Heart left ventricle (tissue), 16 donors: ENCODE results near the gene RPA3. TPM values are rescaled to one million over a fixed set of nuclear protein-coding genes. Genes with fewer than 3 reads are reported as not detected.

Experiments used
- ATAC-seq, 4 donors: fragments of 200-7000 bp; cut with Tn5 transposase; one replicate each; pipeline ENCODE4 v1.9.1; 2020 to 2022; ENCODE audit warnings: moderate library complexity in 4 of 4, mild to moderate bottlenecking in 3 of 4, moderate number of reproducible peaks in 1 of 4
- DNase-seq, 5 donors: peaks; one replicate each; pipeline ENCODE4 v3.0.0-alpha.2; 2020
- H3K27ac ChIP-seq, 12 donors: fragments of 200-600 bp; sonication (generic) in 4 of 12; one replicate each; pipeline versions ENCODE4 v1.5.0 to v1.8.0; 2016 to 2022; ENCODE audit warnings: mild to moderate bottlenecking in 2 of 12
- H3K27me3 ChIP-seq, 9 donors: fragments of 200-600 bp; sonication (generic) in 2 of 9; one replicate each; pipeline versions ENCODE4 v1.5.1 to v1.8.0; 2016 to 2022; ENCODE audit warnings: mild to moderate bottlenecking in 3 of 9
- H3K36me3 ChIP-seq, 9 donors: fragments of 200-600 bp; sonication (generic) in 2 of 9; one replicate each; pipeline versions ENCODE4 v1.5.0 to v1.8.0; 2018 to 2022; ENCODE audit warnings: mild to moderate bottlenecking in 2 of 9
- H3K4me1 ChIP-seq, 12 donors: fragments of 200-600 bp; sonication (generic) in 4 of 12; one replicate each; pipeline versions ENCODE4 v1.5.0 to v1.8.0; 2016 to 2022; ENCODE audit warnings: mild to moderate bottlenecking in 3 of 12
- H3K4me3 ChIP-seq, 12 donors: fragments of 200-600 bp; sonication (generic) in 4 of 12; one replicate each; pipeline versions ENCODE4 v1.5.0 to v1.8.0; 2017 to 2022; ENCODE audit warnings: mild to moderate bottlenecking in 9 of 12, moderate library complexity in 4 of 12
- H3K9me3 ChIP-seq, 12 donors: fragments of 200-600 bp; sonication (generic) in 4 of 12; one replicate each; pipeline versions ENCODE4 v1.5.0 to v1.8.0; 2016 to 2022; ENCODE audit warnings: mild to moderate bottlenecking in 1 of 12
- CTCF ChIP-seq, 12 donors: fragments of 200-600 bp; sonication (generic) in 4 of 12; IDR thresholded peaks; one replicate each; pipeline versions ENCODE4 v1.5.0 to v1.8.0; 2018 to 2022; ENCODE audit warnings: antibody characterized with exemption in 12 of 12, mild to moderate bottlenecking in 5 of 12
- POLR2A ChIP-seq, 2 donors: fragments of 450-650 bp; IDR thresholded peaks; one replicate each; pipeline ENCODE4 v1.6.1; 2017; ENCODE audit warnings: antibody characterized with exemption in 2 of 2, mild to moderate bottlenecking in 2 of 2, moderate library complexity in 2 of 2
- WGBS, 4 donors: extraction: QIAGEN DNeasy Blood & Tissue Kit in 2 of 4; methylation state at CpG; one replicate each; pipeline versions ENCODE4 v1.1.5 to v1.1.7; 2013 to 2018; 5-methylcytosine and 5-hydroxymethylcytosine counted together
- intact Hi-C, 10 donors: fragments of 100-400 bp; cut with DNase I; formaldehyde crosslinking; loops; one replicate each; pipeline versions ENCODE4 v1.11.1 to v1.14.2; 2022
- polyA plus RNA-seq, 2 donors: library from polyadenylated mRNA; stranded (reverse); fragments of 200-250 nt; gene quantifications; one replicate each; pipeline ENCODE4 v1.2.3, GENCODE V29; 2013
- total RNA-seq, 9 donors: library from RNA; depleted of rRNA in 2 of 9; stranded (reverse); fragments of >200 nt in 2 of 9; fragmentation: NEBNext Ultra II Directional in 3 of 9; extraction: Animal tissue kit (Norgen Biotek cat#: 25700) in 3 of 9; gene quantifications; one replicate each; pipeline versions ENCODE4 v1.1.0 to v1.2.4, GENCODE V29; 2016 to 2023
- donor health status: ischemic (EF 13 %, LVEDD 7.1; RV severe dilation, severe dysfunction).
- donor health status: healthy with polysubstance abuse.
- donor health status: DM: no; HTN: yes; CAD: no.
- donor health status: DM: no; HTN: no; CAD: no.
- donor health status: ischemic (EF 25% LVEDD 6.9; RV normal size, moderate dysfunction).
- donor health status: ischemic (EF 25% LVEDD 5.7; RV mildly dilated, moderate dysfunction).
- donor health status: healthy.
- donor health status: DM: yes; HTN: yes; CAD: no.
- donor health status: ischemic (EF 35%, LVEDD 5.7; RV mildly dilated, moderate dysfunction).
- donor health status: nonischemic (EF 11% LVEDD 7.7; RV severe dilation, severe dysfunction).
- donor health status: DM: yes; HTN: yes; CAD: no.
- donor health status: PGD.
- donor health status: ischemic (EF 29% LVEDD 5.4; RV normal size, mild dysfunction).
- donor health status: nonischemic (EF 23%, LVEDD 6.1; RV moderate dilation, normal function).

RPA3 gene
- total and polyA plus RNA-seq, 11 donors, result 19.4 to 30.9 (median 26.2) TPM

- Histone ChIP-seq H3K9me3 (no peaks in the 10 kb centered on the region), H3K4me1 (peaks cover 0 to 24% (median 11%) of the 10 kb centered on the region in 12 donors), H3K36me3 (no peaks in the 10 kb centered on the region), H3K27me3 (no peaks in the 10 kb centered on the region), H3K27ac (peak overlapping the region in 2 of 12 donors; percentile 11 to 54), H3K4me3 (no peak overlapping the region)
- intact Hi-C loops, result loop anchor here in 1 of 10 donors (5.0 kb wide), 1 partner anchor 35 kb away; no protein-coding TSS in a partner anchor
- ATAC-seq (peak in 1 of 4 donors; percentile 49), DNase-seq (no peak)
- TF ChIP-seq CTCF (IDR thresholded peaks at IDR 0.05), result no peak
- no peak for TF ChIP-seq POLR2A (IDR thresholded peaks at IDR 0.05)
- WGBS, 4 donors, result 68 to 80% (median 73%) methylated on average over 4 of the region's 4 CpGs
These were observed 14.3 kb upstream of the RPA3 start for GRCh38 chr7:7732621-7733281.

- H3K4me1 ChIP-seq, result peaks cover 0 to 24% (median 11%) of the 10 kb centered on the region in 12 donors
- no peaks in the 10 kb centered on the region for H3K9me3 ChIP-seq
- intact Hi-C loops, result loop anchor here in 1 of 10 donors (5.0 kb wide), 1 partner anchor 34 kb away; no protein-coding TSS in a partner anchor
- no peaks in the 10 kb centered on the region for H3K36me3 ChIP-seq
- peak overlapping the region in 6 of 12 donors; percentile 2 to 60 (median 26) for H3K27ac ChIP-seq
- ATAC-seq, result peak in 3 of 4 donors; percentile 59 to 69 (median 64)
- DNase-seq, result no peak
- H3K27me3 ChIP-seq, result no peaks in the 10 kb centered on the region
- TF ChIP-seq CTCF (IDR thresholded peaks at IDR 0.05), result no peak
- TF ChIP-seq POLR2A (IDR thresholded peaks at IDR 0.05), result no peak
- H3K4me3 ChIP-seq, result no peak overlapping the region
These were observed 13.3 kb upstream of the RPA3 start for GRCh38 chr7:7731732-7732131.

DNA sequence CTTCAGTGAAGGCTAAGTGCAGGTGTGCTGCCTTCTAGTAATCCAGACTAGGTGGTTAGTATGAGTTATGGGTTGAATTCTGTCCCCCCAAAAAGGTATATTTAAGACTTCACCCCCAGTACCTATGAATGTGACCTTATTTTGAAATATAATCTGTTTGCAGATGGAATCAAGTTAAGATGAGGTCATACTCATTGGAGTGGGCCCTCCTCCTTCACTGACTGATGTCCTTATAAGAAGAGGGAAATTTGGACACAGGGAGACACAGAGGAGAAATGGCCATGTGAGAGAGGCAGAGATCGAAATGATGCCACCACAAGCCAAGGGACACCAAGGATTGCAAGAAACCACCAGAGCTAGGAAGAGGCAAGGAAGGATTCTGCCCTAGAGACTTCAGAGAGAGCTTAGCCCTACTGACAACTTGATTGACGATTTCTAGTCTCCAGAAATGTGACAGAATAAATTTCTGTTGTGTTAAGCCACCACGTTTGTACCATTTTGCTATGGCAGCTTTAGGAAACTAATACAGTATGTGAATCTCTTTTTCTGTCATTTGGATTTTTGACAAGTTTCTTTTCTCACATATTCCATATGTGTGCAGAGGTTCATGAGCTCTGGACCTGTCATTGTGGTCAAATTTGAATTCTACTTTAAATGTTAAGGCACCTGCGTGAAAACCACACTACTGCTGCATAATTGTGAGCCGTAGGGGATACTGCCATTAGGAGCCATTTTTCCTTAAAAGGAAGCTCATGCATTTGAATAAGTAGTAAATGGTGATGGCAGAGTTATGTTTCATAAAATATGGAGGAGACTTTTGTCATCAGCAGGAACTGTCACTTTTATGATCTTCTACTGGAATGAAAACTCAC lies 2.6 kb upstream of the RPA3 start:
- WGBS, 4 donors, result 94 to 97% (median 97%) methylated on average over 5 of the region's 5 CpGs
- Histone ChIP-seq H3K27ac (no peak overlapping the region), H3K36me3 (no peaks in the 10 kb centered on the region), H3K9me3 (no peaks in the 10 kb centered on the region), H3K27me3 (no peaks in the 10 kb centered on the region), H3K4me3 (no peak overlapping the region), H3K4me1 (peaks cover 0 to 33% (median 14%) of the 10 kb centered on the region in 12 donors)
- intact Hi-C loops, result no loop called here
- ATAC-seq (no peak), DNase-seq (no peak)
- TF ChIP-seq POLR2A (IDR thresholded peaks at IDR 0.05) (no peak), CTCF (IDR thresholded peaks at IDR 0.05) (no peak)

DNA sequence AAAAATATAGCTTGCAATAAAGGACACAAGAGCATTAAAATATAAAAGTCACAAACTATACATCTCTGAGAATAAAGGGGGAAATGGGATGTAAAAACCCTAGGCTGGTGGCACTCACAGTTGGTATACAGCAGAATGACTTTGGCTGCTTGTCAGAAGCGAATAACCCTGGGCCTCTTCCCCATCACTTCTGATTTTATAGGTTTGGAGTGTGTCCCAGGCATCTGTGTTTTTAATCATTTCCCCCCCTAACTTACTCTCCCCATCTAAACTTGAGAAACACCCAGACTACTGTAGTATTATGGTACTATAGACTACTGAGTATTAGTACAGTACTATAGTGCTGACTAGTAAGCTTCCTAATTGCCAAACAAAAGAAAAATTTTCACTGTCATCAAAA lies 1.8 kb upstream of the RPA3 start:
- no peak overlapping the region for H3K27ac ChIP-seq
- H3K36me3 ChIP-seq, result no peaks in the 10 kb centered on the region
- H3K4me1 ChIP-seq, result peaks cover 0 to 27% (median 14%) of the 10 kb centered on the region in 12 donors
- intact Hi-C loops, result no loop called here
- TF ChIP-seq CTCF (IDR thresholded peaks at IDR 0.05) (no peak), POLR2A (IDR thresholded peaks at IDR 0.05) (no peak)
- 76 to 93% (median 84%) methylated on average over 1 of the region's 1 CpG for WGBS, 4 donors
- no peaks in the 10 kb centered on the region for H3K27me3 ChIP-seq
- DNase-seq (no peak), ATAC-seq (peak in 1 of 4 donors; percentile 28)
- H3K9me3 ChIP-seq, result no peaks in the 10 kb centered on the region
- no peak overlapping the region for H3K4me3 ChIP-seq
